K562 (cell line): ENCODE data around the gene HOXD9. TPM values are rescaled to one million over a fixed set of nuclear protein-coding genes. Genes with fewer than 3 reads are reported as not detected.

ENCODE experiments used
- COPS2 ChIP-seq: fragments of 450-650 bp; conservative IDR thresholded peaks from 2 replicates; pipeline ENCODE4 v1.6.1; 2016; ENCODE audit warnings: mild to moderate bottlenecking, moderate library complexity
- E2F3 ChIP-seq: fragments of 250-450 bp; sonication (Bioruptor Pico); IDR thresholded peaks from 2 replicates; pipeline ENCODE4 v1.4.0; 2020; ENCODE audit warnings: mild to moderate bottlenecking
- EHMT2 ChIP-seq: fragments of 450-650 bp; IDR thresholded peaks from 2 replicates; pipeline ENCODE4 v1.6.1; 2018; ENCODE audit warnings: antibody characterized with exemption
- FOS ChIP-seq: IDR thresholded peaks from 3 replicates; pipeline ENCODE4 v1.6.1; 2011; ENCODE audit not compliant: insufficient read length; ENCODE audit errors: extremely low read depth
- HNRNPLL ChIP-seq: fragments of 200-400 bp; formaldehyde crosslinking; IDR thresholded peaks from 2 replicates; pipeline ENCODE4 v1.6.1; 2017; ENCODE audit warnings: low read length, low read depth, mild to moderate bottlenecking; ENCODE audit not compliant: poor library complexity, severe bottlenecking
- RUNX1 ChIP-seq: sonication (generic); IDR thresholded peaks from 2 replicates; pipeline ENCODE4 v1.6.1; 2016; ENCODE audit warnings: antibody characterized with exemption, low read depth
- ZC3H8 ChIP-seq: fragments of 450-650 bp; IDR thresholded peaks from 2 replicates; pipeline ENCODE4 v1.6.1; 2017
- polyA plus RNA-seq, 8 experiments: library from polyadenylated mRNA; depleted of rRNA in 4 of 8; stranded (reverse) in 5 of 8; unstranded in 3 of 8; fragments of >200 nt; fragmentation: Nextera tagmentation in 2 of 8; fragmentation: Illumina TruSeq in 1 of 8; extraction: Ambion mirVana in 2 of 8; extraction: Trizol in 1 of 8; gene quantifications; 2 replicates each; pipeline versions ENCODE4 v1.2.1 to v1.2.3, GENCODE V29; 2011 to 2014; ENCODE audit warnings: inconsistent platforms in 1 of 8, missing spikeins in 1 of 8
- total RNA-seq, 7 experiments: library from RNA; depleted of rRNA in 6 of 7; stranded (reverse); fragments of >200 nt in 6 of 7; fragmentation: Illumina TruSeq in 2 of 7; extraction: Trizol in 2 of 7; gene quantifications; 2 replicates each; pipeline versions ENCODE4 v1.2.1 to v1.2.3, GENCODE V29; 2011 to 2021; ENCODE audit warnings: low replicate concordance in 1 of 7
- TF ChIP-seq, protein P1 (sequence below): sonication (generic); formaldehyde crosslinking; IDR thresholded peaks from 2 replicates; pipeline ENCODE4 v1.9.0; 2022; ENCODE audit warnings: mild to moderate bottlenecking, missing genetic modification reagents
- TF ChIP-seq, protein P2 (sequence below): fragments of 150-350 bp; conservative IDR thresholded peaks from 2 replicates; pipeline ENCODE4 v1.6.1; 2014; ENCODE audit warnings: low read length
- TF ChIP-seq, protein P3 (sequence below), 2 experiments: fragments of 450-650 bp; IDR thresholded peaks; 2 replicates each; pipeline ENCODE4 v1.6.1; 2018; ENCODE audit warnings: mild to moderate bottlenecking in 2 of 2, low read depth in 1 of 2; ENCODE audit not compliant: partially characterized antibody in 2 of 2
- TF ChIP-seq, protein P4 (sequence below): fragments of 250-450 bp; sonication (Bioruptor Pico); IDR thresholded peaks from 2 replicates; pipeline ENCODE4 v1.5.0; 2021
- TF ChIP-seq, protein P5 (sequence below): fragments of 450-650 bp; formaldehyde crosslinking; conservative IDR thresholded peaks from 2 replicates; pipeline ENCODE4 v1.4.0; 2022; ENCODE audit warnings: mild to moderate bottlenecking, missing genetic modification characterization

Gene HOXD9
- total and polyA plus RNA-seq, 9 of the 15 experiments (the other 6 are each of a cell fraction or from before 2014, with no cell fraction given) = not detected

DNA sequence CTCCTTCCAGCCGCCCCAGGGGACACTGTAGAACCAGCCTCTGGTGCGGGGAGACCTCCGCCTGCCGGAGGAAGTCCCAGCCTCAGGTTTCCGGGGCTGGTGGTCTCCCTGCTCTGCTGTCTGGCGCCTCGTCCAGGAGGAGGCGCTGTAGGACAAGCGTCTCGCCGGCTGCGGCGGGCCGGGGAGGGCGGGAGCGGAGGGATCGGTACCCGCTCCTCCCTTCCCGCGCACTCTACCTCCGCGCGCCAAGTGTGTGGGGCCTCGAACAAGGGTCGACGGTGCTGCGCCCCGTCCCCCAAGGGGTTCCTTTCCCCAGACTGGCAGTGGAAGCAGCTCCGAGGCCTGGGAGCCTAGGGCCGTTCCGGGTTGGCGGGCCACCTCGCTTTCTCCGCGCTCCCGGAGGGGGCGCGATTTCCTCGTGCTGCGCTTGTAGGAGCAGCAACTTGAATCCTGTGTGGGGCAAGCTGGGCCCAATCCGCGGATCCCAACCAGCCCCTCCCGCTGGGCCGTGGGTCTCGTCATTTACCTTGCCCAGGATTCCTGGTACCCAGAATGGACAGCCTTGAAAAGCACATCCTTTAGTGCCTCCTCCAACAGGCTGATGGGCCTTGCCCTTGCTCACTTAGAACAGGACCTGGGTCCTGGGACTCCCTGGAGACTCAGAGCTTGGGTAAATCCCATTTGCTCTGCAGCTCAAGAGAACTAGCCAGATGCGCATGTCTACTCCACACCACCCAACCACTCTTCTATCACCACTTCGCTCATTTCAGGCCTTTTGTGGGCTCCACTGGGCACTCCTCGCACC is 18.2 kb downstream of the HOXD9 start (continued):
- TF ChIP-seq E2F3 (CRISPR knock-in tag) (peak; percentile 89), COPS2 (no peak), HNRNPLL (peak; percentile 38), FOS (no peak), ZC3H8 (no peak), EHMT2 (no peak), RUNX1 (0 out of 2 replicates have a peak, but pooled peaks have one; percentile 34)
- TF ChIP-seq, protein P1, sequence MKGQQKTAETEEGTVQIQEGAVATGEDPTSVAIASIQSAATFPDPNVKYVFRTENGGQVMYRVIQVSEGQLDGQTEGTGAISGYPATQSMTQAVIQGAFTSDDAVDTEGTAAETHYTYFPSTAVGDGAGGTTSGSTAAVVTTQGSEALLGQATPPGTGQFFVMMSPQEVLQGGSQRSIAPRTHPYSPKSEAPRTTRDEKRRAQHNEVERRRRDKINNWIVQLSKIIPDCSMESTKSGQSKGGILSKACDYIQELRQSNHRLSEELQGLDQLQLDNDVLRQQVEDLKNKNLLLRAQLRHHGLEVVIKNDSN = no peak
- TF ChIP-seq, protein P2, sequence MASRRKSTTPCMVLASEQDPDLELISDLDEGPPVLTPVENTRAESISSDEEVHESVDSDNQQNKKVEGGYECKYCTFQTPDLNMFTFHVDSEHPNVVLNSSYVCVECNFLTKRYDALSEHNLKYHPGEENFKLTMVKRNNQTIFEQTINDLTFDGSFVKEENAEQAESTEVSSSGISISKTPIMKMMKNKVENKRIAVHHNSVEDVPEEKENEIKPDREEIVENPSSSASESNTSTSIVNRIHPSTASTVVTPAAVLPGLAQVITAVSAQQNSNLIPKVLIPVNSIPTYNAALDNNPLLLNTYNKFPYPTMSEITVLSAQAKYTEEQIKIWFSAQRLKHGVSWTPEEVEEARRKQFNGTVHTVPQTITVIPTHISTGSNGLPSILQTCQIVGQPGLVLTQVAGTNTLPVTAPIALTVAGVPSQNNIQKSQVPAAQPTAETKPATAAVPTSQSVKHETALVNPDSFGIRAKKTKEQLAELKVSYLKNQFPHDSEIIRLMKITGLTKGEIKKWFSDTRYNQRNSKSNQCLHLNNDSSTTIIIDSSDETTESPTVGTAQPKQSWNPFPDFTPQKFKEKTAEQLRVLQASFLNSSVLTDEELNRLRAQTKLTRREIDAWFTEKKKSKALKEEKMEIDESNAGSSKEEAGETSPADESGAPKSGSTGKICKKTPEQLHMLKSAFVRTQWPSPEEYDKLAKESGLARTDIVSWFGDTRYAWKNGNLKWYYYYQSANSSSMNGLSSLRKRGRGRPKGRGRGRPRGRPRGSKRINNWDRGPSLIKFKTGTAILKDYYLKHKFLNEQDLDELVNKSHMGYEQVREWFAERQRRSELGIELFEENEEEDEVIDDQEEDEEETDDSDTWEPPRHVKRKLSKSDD = 0 out of 2 replicates have a peak, but pooled peaks have one; percentile 22
- TF ChIP-seq, protein P3, sequence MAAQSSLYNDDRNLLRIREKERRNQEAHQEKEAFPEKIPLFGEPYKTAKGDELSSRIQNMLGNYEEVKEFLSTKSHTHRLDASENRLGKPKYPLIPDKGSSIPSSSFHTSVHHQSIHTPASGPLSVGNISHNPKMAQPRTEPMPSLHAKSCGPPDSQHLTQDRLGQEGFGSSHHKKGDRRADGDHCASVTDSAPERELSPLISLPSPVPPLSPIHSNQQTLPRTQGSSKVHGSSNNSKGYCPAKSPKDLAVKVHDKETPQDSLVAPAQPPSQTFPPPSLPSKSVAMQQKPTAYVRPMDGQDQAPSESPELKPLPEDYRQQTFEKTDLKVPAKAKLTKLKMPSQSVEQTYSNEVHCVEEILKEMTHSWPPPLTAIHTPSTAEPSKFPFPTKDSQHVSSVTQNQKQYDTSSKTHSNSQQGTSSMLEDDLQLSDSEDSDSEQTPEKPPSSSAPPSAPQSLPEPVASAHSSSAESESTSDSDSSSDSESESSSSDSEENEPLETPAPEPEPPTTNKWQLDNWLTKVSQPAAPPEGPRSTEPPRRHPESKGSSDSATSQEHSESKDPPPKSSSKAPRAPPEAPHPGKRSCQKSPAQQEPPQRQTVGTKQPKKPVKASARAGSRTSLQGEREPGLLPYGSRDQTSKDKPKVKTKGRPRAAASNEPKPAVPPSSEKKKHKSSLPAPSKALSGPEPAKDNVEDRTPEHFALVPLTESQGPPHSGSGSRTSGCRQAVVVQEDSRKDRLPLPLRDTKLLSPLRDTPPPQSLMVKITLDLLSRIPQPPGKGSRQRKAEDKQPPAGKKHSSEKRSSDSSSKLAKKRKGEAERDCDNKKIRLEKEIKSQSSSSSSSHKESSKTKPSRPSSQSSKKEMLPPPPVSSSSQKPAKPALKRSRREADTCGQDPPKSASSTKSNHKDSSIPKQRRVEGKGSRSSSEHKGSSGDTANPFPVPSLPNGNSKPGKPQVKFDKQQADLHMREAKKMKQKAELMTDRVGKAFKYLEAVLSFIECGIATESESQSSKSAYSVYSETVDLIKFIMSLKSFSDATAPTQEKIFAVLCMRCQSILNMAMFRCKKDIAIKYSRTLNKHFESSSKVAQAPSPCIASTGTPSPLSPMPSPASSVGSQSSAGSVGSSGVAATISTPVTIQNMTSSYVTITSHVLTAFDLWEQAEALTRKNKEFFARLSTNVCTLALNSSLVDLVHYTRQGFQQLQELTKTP (IDR thresholded peaks at IDR 0.05; ENCODE audit: low read depth in 1 of 2, partially characterized antibody in 2 of 2) = peak in 1 of 2 experiments; percentile 88
- TF ChIP-seq, protein P4, sequence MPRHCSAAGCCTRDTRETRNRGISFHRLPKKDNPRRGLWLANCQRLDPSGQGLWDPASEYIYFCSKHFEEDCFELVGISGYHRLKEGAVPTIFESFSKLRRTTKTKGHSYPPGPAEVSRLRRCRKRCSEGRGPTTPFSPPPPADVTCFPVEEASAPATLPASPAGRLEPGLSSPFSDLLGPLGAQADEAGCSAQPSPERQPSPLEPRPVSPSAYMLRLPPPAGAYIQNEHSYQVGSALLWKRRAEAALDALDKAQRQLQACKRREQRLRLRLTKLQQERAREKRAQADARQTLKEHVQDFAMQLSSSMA = no peak
- TF ChIP-seq, protein P5, sequence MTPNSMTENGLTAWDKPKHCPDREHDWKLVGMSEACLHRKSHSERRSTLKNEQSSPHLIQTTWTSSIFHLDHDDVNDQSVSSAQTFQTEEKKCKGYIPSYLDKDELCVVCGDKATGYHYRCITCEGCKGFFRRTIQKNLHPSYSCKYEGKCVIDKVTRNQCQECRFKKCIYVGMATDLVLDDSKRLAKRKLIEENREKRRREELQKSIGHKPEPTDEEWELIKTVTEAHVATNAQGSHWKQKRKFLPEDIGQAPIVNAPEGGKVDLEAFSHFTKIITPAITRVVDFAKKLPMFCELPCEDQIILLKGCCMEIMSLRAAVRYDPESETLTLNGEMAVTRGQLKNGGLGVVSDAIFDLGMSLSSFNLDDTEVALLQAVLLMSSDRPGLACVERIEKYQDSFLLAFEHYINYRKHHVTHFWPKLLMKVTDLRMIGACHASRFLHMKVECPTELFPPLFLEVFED (CRISPR knock-in tag) = no peak
